Chondrocyte (in vitro differentiated cells): ENCODE measurements around the gene ZFHX3. TPM values are rescaled to one million over a fixed set of nuclear protein-coding genes. Genes with fewer than 3 reads are reported as not detected.

Source experiments
- DNase-seq: peaks from one replicate; pipeline ENCODE4 v3.0.0; 2021; ENCODE audit warnings: mixed read lengths, low spot score
- H3K27ac Mint-ChIP-seq: one replicate; pipeline ENCODE4 v1.8.0; 2021; ENCODE audit warnings: mild to moderate bottlenecking, moderate library complexity, mixed read lengths; ENCODE audit not compliant: unreplicated experiment
- H3K27me3 Mint-ChIP-seq: 2 replicates; pipeline ENCODE4 v1.8.0; 2021; ENCODE audit warnings: low read depth, mixed read lengths
- H3K36me3 Mint-ChIP-seq: 2 replicates; pipeline ENCODE4 v1.8.0; 2021; ENCODE audit warnings: low read depth, mixed read lengths
- H3K4me1 Mint-ChIP-seq: 2 replicates; pipeline ENCODE4 v1.8.0; 2021; ENCODE audit warnings: low read depth, mild to moderate bottlenecking, mixed read lengths
- H3K4me3 Mint-ChIP-seq: one replicate; pipeline ENCODE4 v1.8.0; 2021; ENCODE audit warnings: mild to moderate bottlenecking, moderate library complexity, mixed read lengths; ENCODE audit not compliant: unreplicated experiment
- H3K9me3 Mint-ChIP-seq: 2 replicates; pipeline ENCODE4 v1.8.0; 2021; ENCODE audit warnings: low read depth, mixed read lengths
- total RNA-seq: library from RNA; stranded (reverse); gene quantifications from 3 replicates; pipeline ENCODE4 v1.2.1, GENCODE V29; 2021
- TF ChIP-seq, protein P1 (sequence below): fragments of 200-600 bp; sonication (generic); IDR thresholded peaks from 2 replicates; pipeline ENCODE4 v1.5.0; 2021; ENCODE audit warnings: antibody characterized with exemption, mild to moderate bottlenecking, moderate library complexity

Gene ZFHX3
- total RNA-seq, 1 donor from 2014 or later, result 86.8 TPM

DNA sequence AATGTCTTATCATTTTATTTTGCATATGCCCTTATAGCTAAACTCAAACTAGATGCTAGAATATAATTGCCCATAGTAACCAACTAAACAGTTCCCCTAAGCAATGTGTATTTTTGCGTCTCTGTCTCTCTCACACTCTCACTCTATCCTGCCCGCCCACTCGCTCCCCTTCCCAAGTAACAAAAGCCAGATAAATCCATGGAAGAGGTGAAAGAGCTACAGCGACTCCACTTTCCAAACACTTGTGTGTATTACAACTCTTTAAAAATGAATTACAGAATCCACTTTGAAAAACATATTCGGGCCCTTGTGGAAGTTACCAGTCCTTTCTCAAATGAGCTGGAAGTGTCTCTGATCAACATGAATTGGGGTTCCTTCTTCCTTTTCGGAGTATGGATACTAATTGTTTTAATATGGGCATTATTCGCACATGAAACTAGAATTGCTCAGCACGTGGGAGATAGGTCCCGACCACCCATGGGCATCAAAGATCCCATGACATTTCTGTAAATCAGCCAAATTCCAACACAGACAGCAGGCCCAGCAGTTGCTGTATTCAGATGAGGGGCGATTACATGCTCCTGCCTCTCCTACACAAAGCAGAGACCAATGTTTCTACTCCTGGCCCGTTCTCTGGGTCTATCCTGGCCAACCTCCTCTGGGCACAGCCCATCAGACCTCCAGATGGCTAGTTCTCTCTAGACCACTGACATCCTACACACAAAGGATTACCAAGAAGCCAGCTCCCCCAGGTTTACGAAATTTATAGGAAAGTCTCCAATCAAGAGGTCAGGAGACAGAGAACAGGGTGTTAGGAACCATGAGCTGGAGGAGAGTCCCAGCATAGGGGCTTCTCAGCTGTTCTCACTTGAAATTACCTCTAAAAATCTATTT, 121.5 kb downstream of the ZFHX3 start:
- Mint-ChIP-seq H3K4me1 (peaks cover 72% of the 10 kb centered on the region), H3K4me3 (no peak overlapping the region), H3K36me3 (no peaks in the 10 kb centered on the region), H3K27ac (peak overlapping the region; percentile 64), H3K27me3 (no peaks in the 10 kb centered on the region), H3K9me3 (no peaks in the 10 kb centered on the region)
- DNase-seq, result no peak
- TF ChIP-seq, protein P1, sequence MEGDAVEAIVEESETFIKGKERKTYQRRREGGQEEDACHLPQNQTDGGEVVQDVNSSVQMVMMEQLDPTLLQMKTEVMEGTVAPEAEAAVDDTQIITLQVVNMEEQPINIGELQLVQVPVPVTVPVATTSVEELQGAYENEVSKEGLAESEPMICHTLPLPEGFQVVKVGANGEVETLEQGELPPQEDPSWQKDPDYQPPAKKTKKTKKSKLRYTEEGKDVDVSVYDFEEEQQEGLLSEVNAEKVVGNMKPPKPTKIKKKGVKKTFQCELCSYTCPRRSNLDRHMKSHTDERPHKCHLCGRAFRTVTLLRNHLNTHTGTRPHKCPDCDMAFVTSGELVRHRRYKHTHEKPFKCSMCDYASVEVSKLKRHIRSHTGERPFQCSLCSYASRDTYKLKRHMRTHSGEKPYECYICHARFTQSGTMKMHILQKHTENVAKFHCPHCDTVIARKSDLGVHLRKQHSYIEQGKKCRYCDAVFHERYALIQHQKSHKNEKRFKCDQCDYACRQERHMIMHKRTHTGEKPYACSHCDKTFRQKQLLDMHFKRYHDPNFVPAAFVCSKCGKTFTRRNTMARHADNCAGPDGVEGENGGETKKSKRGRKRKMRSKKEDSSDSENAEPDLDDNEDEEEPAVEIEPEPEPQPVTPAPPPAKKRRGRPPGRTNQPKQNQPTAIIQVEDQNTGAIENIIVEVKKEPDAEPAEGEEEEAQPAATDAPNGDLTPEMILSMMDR, result no peak

DNA sequence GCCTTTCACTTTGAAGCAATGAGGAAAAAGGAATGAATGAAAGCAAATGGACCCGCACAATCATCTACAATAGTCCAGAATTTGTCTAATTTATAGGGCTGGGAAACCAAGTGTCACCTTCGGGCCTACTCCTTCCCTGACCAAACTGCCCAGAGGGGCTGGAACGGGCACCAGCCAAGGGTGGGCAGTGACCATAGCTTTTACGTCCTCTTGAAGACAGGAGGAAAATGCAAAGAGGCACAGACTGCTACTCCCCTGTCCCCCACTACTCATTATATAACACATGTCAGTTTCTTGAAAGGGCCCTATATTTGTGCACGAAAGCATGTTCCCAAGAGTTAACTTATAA, 122.3 kb downstream of the ZFHX3 start:
- no peaks in the 10 kb centered on the region for H3K27me3 Mint-ChIP-seq
- H3K36me3 Mint-ChIP-seq, result no peaks in the 10 kb centered on the region
- DNase-seq, result no peak
- TF ChIP-seq, protein P1, result no peak
- H3K27ac Mint-ChIP-seq, result no peak overlapping the region
- no peaks in the 10 kb centered on the region for H3K9me3 Mint-ChIP-seq
- H3K4me3 Mint-ChIP-seq, result no peak overlapping the region
- peaks cover 72% of the 10 kb centered on the region for H3K4me1 Mint-ChIP-seq

DNA sequence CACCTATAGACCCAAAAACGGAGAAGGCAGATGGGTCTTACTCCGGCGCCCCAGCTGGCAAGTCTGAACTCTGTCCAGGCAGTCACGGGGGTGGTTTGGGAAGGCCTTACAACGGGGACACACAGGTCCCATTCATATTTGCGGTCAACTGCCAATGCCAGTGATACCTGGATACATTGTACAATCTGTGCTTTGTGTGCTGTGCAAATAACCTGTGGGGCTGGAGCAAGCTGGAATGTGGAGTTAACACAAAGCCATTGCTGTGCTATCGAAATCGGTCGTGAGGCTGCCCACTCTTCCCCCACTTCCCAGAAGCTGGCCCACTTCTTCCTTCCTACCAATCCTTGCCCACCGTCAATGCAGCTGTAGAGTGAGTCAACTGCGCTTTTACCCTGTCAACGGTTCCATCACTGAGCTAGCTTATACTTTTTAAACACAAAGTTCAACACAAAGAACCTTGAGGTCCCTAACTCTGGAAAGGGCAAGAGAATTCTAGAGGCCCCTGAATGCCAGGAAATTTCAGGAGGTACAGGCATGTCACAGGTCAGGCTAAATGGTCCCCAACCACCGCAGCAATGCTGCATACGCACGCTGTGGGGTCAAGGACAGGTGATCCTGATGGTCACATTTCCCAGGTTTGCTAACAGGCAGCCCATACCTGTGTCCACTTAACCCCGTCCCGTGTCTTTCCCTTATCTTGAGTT, 122.8 kb downstream of the ZFHX3 start:
- H3K4me1 Mint-ChIP-seq, result peaks cover 67% of the 10 kb centered on the region
- H3K27ac Mint-ChIP-seq, result no peak overlapping the region
- no peaks in the 10 kb centered on the region for H3K9me3 Mint-ChIP-seq
- no peaks in the 10 kb centered on the region for H3K27me3 Mint-ChIP-seq
- no peaks in the 10 kb centered on the region for H3K36me3 Mint-ChIP-seq
- no peak for DNase-seq
- TF ChIP-seq, protein P1, result no peak
- H3K4me3 Mint-ChIP-seq, result no peak overlapping the region

DNA sequence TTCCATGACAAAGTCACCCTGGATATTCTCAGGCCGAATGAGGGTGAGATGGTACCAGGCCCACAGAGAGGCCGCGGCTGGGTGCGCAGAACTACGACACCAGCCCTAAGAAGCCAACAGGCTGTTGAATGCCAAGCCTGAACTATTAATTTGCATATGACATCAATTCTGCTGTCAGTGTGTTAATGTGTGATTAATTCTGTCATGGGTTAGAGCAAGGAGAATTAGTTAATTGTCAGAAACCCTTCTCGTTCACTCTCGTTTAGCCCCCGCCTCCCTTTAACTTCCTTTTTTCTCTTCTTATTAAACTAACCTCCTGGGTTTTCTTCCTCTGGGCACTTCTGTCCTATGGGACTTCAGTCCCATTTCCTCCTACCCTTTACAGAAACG, 123.4 kb downstream of the ZFHX3 start:
- no peak for DNase-seq
- Mint-ChIP-seq H3K27me3 (no peaks in the 10 kb centered on the region), H3K4me1 (peaks cover 68% of the 10 kb centered on the region), H3K27ac (no peak overlapping the region), H3K9me3 (no peaks in the 10 kb centered on the region), H3K4me3 (no peak overlapping the region), H3K36me3 (no peaks in the 10 kb centered on the region)
- TF ChIP-seq, protein P1, result no peak

DNA sequence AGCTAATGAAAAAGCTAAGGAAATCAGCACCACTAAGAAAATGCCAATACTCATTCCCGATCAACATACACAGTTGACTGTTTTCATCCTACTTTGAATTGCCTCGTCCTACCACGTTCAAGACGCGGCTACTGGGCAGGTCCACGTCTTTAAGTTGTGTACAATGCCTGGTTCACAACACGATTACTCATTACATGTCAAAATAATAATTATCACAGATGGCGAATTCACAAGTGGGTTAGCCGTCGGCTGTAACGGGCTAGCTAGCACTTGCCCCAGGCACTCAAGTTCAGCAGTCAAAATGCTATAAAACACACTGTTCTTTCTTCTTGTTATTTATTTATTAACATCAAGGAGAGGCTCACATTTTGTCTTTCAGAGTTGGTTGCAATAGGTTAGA, 124.2 kb downstream of the ZFHX3 start:
- TF ChIP-seq, protein P1, result no peak
- H3K4me1 Mint-ChIP-seq, result peaks cover 61% of the 10 kb centered on the region
- no peak for DNase-seq
- no peak overlapping the region for H3K4me3 Mint-ChIP-seq
- H3K9me3 Mint-ChIP-seq, result no peaks in the 10 kb centered on the region
- no peaks in the 10 kb centered on the region for H3K36me3 Mint-ChIP-seq
- peak overlapping the region; percentile 23 for H3K27ac Mint-ChIP-seq
- H3K27me3 Mint-ChIP-seq, result no peaks in the 10 kb centered on the region
